Measurements from ENCODE around the gene CCNL1.

The CCNL1 gene

GRCh38 chr3:157134620-157135191 lies 25.2 kb downstream of the CCNL1 start:
- DNase-seq (ENCODE audit: low spot score) = peak; percentile 32
- in situ Hi-C loops (cut with MboI; ENCODE audit: low pct_unique_long_range_greater_than_20kb, low sequenced_read_pairs, unreplicated experiment) = loop anchor here (10.0 to 25.0 kb wide), 3 partner anchors 50 to 972 kb away; partner anchors contain the start of gene TIPARP
- TF ChIP-seq CTCF (IDR thresholded peaks at IDR 0.05; ENCODE audit: extremely low read depth, insufficient read depth, missing control alignments) = no peak

- no peak for DNase-seq (ENCODE audit: low spot score)
- no peak for TF ChIP-seq CTCF (IDR thresholded peaks at IDR 0.05; ENCODE audit: extremely low read depth, insufficient read depth, missing control alignments)
- in situ Hi-C loops (cut with MboI; ENCODE audit: low pct_unique_long_range_greater_than_20kb, low sequenced_read_pairs, unreplicated experiment) = loop anchor here (10.0 to 25.0 kb wide), 3 partner anchors 49 to 971 kb away; partner anchors contain the start of gene TIPARP
Measured at GRCh38 chr3:157133434-157134320, 26.3 kb downstream of the CCNL1 start.

GRCh38 chr3:157132936-157133335 lies 27.0 kb downstream of the CCNL1 start:
- TF ChIP-seq CTCF (IDR thresholded peaks at IDR 0.05; ENCODE audit: extremely low read depth, insufficient read depth, missing control alignments) = no peak
- no peak for DNase-seq (ENCODE audit: low spot score)
- in situ Hi-C loops (cut with MboI; ENCODE audit: low pct_unique_long_range_greater_than_20kb, low sequenced_read_pairs, unreplicated experiment) = loop anchor here (10.0 to 25.0 kb wide), 3 partner anchors 48 to 971 kb away; partner anchors contain the start of gene TIPARP

- in situ Hi-C loops (cut with MboI; ENCODE audit: low pct_unique_long_range_greater_than_20kb, low sequenced_read_pairs, unreplicated experiment) = loop anchor here (10.0 to 25.0 kb wide), 3 partner anchors 48 to 970 kb away; partner anchors contain the start of gene TIPARP
- DNase-seq (ENCODE audit: low spot score) = no peak
- no peak for TF ChIP-seq CTCF (IDR thresholded peaks at IDR 0.05; ENCODE audit: extremely low read depth, insufficient read depth, missing control alignments)
Measured at GRCh38 chr3:157132341-157132740, 27.6 kb downstream of the CCNL1 start.

- TF ChIP-seq CTCF (IDR thresholded peaks at IDR 0.05; ENCODE audit: extremely low read depth, insufficient read depth, missing control alignments) = no peak
- in situ Hi-C loops (cut with MboI; ENCODE audit: low pct_unique_long_range_greater_than_20kb, low sequenced_read_pairs, unreplicated experiment) = loop anchor here (10.0 to 25.0 kb wide), 3 partner anchors 47 to 970 kb away; partner anchors contain the start of gene TIPARP
- no peak for DNase-seq (ENCODE audit: low spot score)
Measured at GRCh38 chr3:157131861-157132260, 28.1 kb downstream of the CCNL1 start.

- peak; percentile 39 for DNase-seq (ENCODE audit: low spot score)
- in situ Hi-C loops (cut with MboI; ENCODE audit: low pct_unique_long_range_greater_than_20kb, low sequenced_read_pairs, unreplicated experiment) = loop anchor here (10.0 to 25.0 kb wide), 3 partner anchors 46 to 968 kb away; partner anchors contain the start of gene TIPARP
- peak; percentile 67 for TF ChIP-seq CTCF (IDR thresholded peaks at IDR 0.05; ENCODE audit: extremely low read depth, insufficient read depth, missing control alignments)
Measured at GRCh38 chr3:157130467-157131251, 29.3 kb downstream of the CCNL1 start.

All from GM13977 (cell line).